Loucy (cell line): Measurements from ENCODE around the gene UBIAD1.

Source experiments
- H2AFZ ChIP-seq: fragments of 200-600 bp; sonication (generic); 2 replicates; pipeline ENCODE4 v1.6.0; 2016; ENCODE audit warnings: antibody characterized with exemption, mild to moderate bottlenecking, low read length, moderate library complexity
- H3F3A ChIP-seq: fragments of 200-600 bp; 2 replicates; pipeline ENCODE4 v1.6.0; 2016; ENCODE audit warnings: antibody characterized with exemption, low read depth, mild to moderate bottlenecking
- H3K27me3 ChIP-seq: fragments of 200-600 bp; sonication (generic); 2 replicates; pipeline ENCODE4 v1.6.1; 2014; ENCODE audit warnings: low read length, mild to moderate bottlenecking; ENCODE audit not compliant: insufficient read depth, poor library complexity, severe bottlenecking
- H3K36me3 ChIP-seq: fragments of 200-600 bp; sonication (generic); 2 replicates; pipeline ENCODE4 v1.6.1; 2016; ENCODE audit warnings: low read length; ENCODE audit not compliant: insufficient read depth
- H3K4me1 ChIP-seq: fragments of 200-600 bp; sonication (generic); 2 replicates; pipeline ENCODE4 v1.5.1; 2014; ENCODE audit warnings: low read length, mild to moderate bottlenecking; ENCODE audit not compliant: insufficient read depth, poor library complexity, severe bottlenecking
- H3K4me2 ChIP-seq: fragments of 200-600 bp; sonication (generic); 2 replicates; pipeline ENCODE4 v1.6.0; 2014; ENCODE audit warnings: antibody characterized with exemption, low read length, low read depth, mild to moderate bottlenecking; ENCODE audit not compliant: poor library complexity, severe bottlenecking
- H3K4me3 ChIP-seq: fragments of 200-600 bp; sonication (generic); 2 replicates; pipeline ENCODE4 v1.5.1; 2014; ENCODE audit warnings: low read length, mild to moderate bottlenecking, mixed read lengths; ENCODE audit not compliant: poor library complexity, severe bottlenecking
- H3K79me2 ChIP-seq: fragments of 200-600 bp; sonication (generic); 2 replicates; pipeline ENCODE4 v1.6.1; 2014; ENCODE audit warnings: low read length; ENCODE audit not compliant: insufficient read depth
- H3K9ac ChIP-seq: fragments of 200-600 bp; sonication (generic); 2 replicates; pipeline ENCODE4 v1.6.0; 2014; ENCODE audit warnings: mild to moderate bottlenecking, low read depth, low read length, moderate library complexity; ENCODE audit not compliant: poor library complexity, severe bottlenecking
- H3K9me2 ChIP-seq: fragments of 200-600 bp; sonication (generic); replicated peaks from 2 replicates; pipeline ENCODE4 v1.6.1; 2016; ENCODE audit warnings: low read depth, low read length, mixed read lengths
- H3K9me3 ChIP-seq: fragments of 200-600 bp; sonication (generic); 2 replicates; pipeline ENCODE4 v1.6.1; 2014; ENCODE audit warnings: mild to moderate bottlenecking, antibody characterized with exemption, low read length, low read depth; ENCODE audit not compliant: insufficient read depth
- H4K20me1 ChIP-seq: fragments of 200-600 bp; sonication (generic); 2 replicates; pipeline ENCODE4 v1.6.0; 2014; ENCODE audit warnings: antibody characterized with exemption, low read length, mild to moderate bottlenecking; ENCODE audit not compliant: insufficient read depth, poor library complexity, severe bottlenecking
- CTCF ChIP-seq: fragments of 200-600 bp; sonication (generic); conservative IDR thresholded peaks from 2 replicates; pipeline ENCODE4 v1.5.1; 2014; ENCODE audit warnings: mild to moderate bottlenecking, antibody characterized with exemption, low read length
- EZH2phosphoT487 ChIP-seq: fragments of 200-600 bp; IDR thresholded peaks from 2 replicates; pipeline ENCODE4 v1.6.1; 2018; ENCODE audit warnings: antibody characterized with exemption, mild to moderate bottlenecking, moderate library complexity, borderline replicate concordance

UBIAD1 gene

GRCh38 chr1:11321656-11322491, 48.9 kb downstream of the UBIAD1 start:
- Histone ChIP-seq H4K20me1 (no peaks in the 10 kb centered on the region), H3K4me3 (no peak overlapping the region), H3K4me2 (no peak overlapping the region), H3K79me2 (no peaks in the 10 kb centered on the region), H3K9me2 (no peaks in the 10 kb centered on the region), H3K36me3 (no peaks in the 10 kb centered on the region), H3K4me1 (no peaks in the 10 kb centered on the region), H3K9ac (no peak overlapping the region), H2AFZ (no peak overlapping the region), H3F3A (no peaks in the 10 kb centered on the region), H3K27me3 (no peaks in the 10 kb centered on the region), H3K9me3 (no peaks in the 10 kb centered on the region)
- TF ChIP-seq EZH2phosphoT487 (no peak), CTCF (no peak)

GRCh38 chr1:11324567-11325165, 51.7 kb downstream of the UBIAD1 start:
- Histone ChIP-seq H3F3A (no peaks in the 10 kb centered on the region), H3K9ac (no peak overlapping the region), H3K79me2 (no peaks in the 10 kb centered on the region), H2AFZ (no peak overlapping the region), H3K9me3 (no peaks in the 10 kb centered on the region), H3K27me3 (no peaks in the 10 kb centered on the region), H3K4me2 (no peak overlapping the region), H3K9me2 (no peaks in the 10 kb centered on the region), H4K20me1 (no peaks in the 10 kb centered on the region), H3K4me3 (no peak overlapping the region), H3K4me1 (no peaks in the 10 kb centered on the region), H3K36me3 (no peaks in the 10 kb centered on the region)
- TF ChIP-seq CTCF: no peak

GRCh38 chr1:11326070-11326469, 53.1 kb downstream of the UBIAD1 start:
- no peaks in the 10 kb centered on the region for H4K20me1 ChIP-seq
- TF ChIP-seq CTCF (no peak), EZH2phosphoT487 (no peak)
- H3K4me3 ChIP-seq: no peak overlapping the region
- H3K4me1 ChIP-seq: no peaks in the 10 kb centered on the region
- no peak overlapping the region for H2AFZ ChIP-seq
- H3F3A ChIP-seq: no peaks in the 10 kb centered on the region
- H3K79me2 ChIP-seq: no peaks in the 10 kb centered on the region
- H3K27me3 ChIP-seq: no peaks in the 10 kb centered on the region
- no peaks in the 10 kb centered on the region for H3K9me3 ChIP-seq
- H3K4me2 ChIP-seq: no peak overlapping the region
- no peaks in the 10 kb centered on the region for H3K9me2 ChIP-seq
- H3K9ac ChIP-seq: no peak overlapping the region
- no peaks in the 10 kb centered on the region for H3K36me3 ChIP-seq
